HEK293 (cell line): ENCODE measurements around the gene ACVR1.

Experiments
- CTCF ChIA-PET: fragments of 350-600 bp; formaldehyde crosslinking; extraction: SDS; loops from one replicate; lab custom pipeline; 2021; ENCODE audit warnings: antibody characterized with exemption; lab: Yijun Ruan, JAX
- POLR2A ChIA-PET: fragments of 300-600 bp; formaldehyde crosslinking; extraction: SDS; loops from one replicate; lab custom pipeline; 2020; ENCODE audit warnings: antibody characterized with exemption, inconsistent platforms; lab: Yijun Ruan, JAX
- H3K27ac ChIP-seq: fragments of 200-500 bp; sonication (Bioruptor generic); 2 replicates; pipeline ENCODE4 v1.5.1; 2014; ENCODE audit warnings: low read depth, low read length, control low read depth, inconsistent platforms; ENCODE audit errors: extremely low read depth
- H3K36me3 ChIP-seq, 2 experiments: fragments of 200-500 bp in 1 of 2; sonication (Bioruptor generic) in 1 of 2; 1 replicate in 1 of 2; 2 replicates in 1 of 2; pipeline ENCODE4 v1.5.1; 2014 to 2017; ENCODE audit warnings: inconsistent platforms in 2 of 2, low read length in 2 of 2; ENCODE audit not compliant: control insufficient read depth in 2 of 2, insufficient read depth in 1 of 2
- H3K4me1 ChIP-seq: fragments of 200-500 bp; sonication (Bioruptor generic); 2 replicates; pipeline ENCODE4 v1.5.1; 2014; ENCODE audit warnings: mild to moderate bottlenecking, low read length, inconsistent platforms; ENCODE audit not compliant: control insufficient read depth, insufficient read depth
- H3K4me3 ChIP-seq: 2 replicates; pipeline ENCODE4 v1.5.1; 2011; ENCODE audit warnings: low read depth, mild to moderate bottlenecking, control low read depth, low read length, moderate library complexity
- H3K9me3 ChIP-seq: fragments of 200-500 bp; sonication (Bioruptor generic); 2 replicates; pipeline ENCODE4 v1.5.1; 2014; ENCODE audit warnings: low read depth, low read length, inconsistent platforms; ENCODE audit not compliant: control insufficient read depth, insufficient read depth
- GLI2 ChIP-seq: fragments of 450-650 bp; formaldehyde crosslinking; IDR thresholded peaks from 2 replicates; pipeline ENCODE4; 2017; ENCODE audit warnings: missing biosample characterization, missing genetic modification characterization, low read depth, borderline replicate concordance
- OSR2 ChIP-seq: fragments of 450-650 bp; formaldehyde crosslinking; IDR thresholded peaks from 2 replicates; pipeline ENCODE4 v1.5.1; 2016; ENCODE audit warnings: missing biosample characterization, missing genetic modification characterization
- PRDM1 ChIP-seq: fragments of 450-650 bp; formaldehyde crosslinking; IDR thresholded peaks from 2 replicates; pipeline ENCODE4; 2016; ENCODE audit warnings: missing biosample characterization, missing genetic modification characterization
- SP3 ChIP-seq: fragments of 450-650 bp; formaldehyde crosslinking; IDR thresholded peaks from 2 replicates; pipeline ENCODE4 v1.5.1; 2016; ENCODE audit warnings: missing biosample characterization, missing genetic modification characterization
- SP7 ChIP-seq: fragments of 450-650 bp; formaldehyde crosslinking; IDR thresholded peaks from 2 replicates; pipeline ENCODE4 v1.5.1; 2016; ENCODE audit warnings: missing biosample characterization, missing genetic modification characterization
- YY1 ChIP-seq: fragments of 450-650 bp; formaldehyde crosslinking; IDR thresholded peaks from 2 replicates; pipeline ENCODE4 v1.5.1; 2018; ENCODE audit warnings: missing biosample characterization, missing genetic modification characterization
- ZNF140 ChIP-seq: fragments of 450-650 bp; formaldehyde crosslinking; IDR thresholded peaks from 2 replicates; pipeline ENCODE4 v1.5.1; 2016; ENCODE audit warnings: missing biosample characterization, missing genetic modification characterization
- ZNF366 ChIP-seq: fragments of 450-650 bp; formaldehyde crosslinking; conservative IDR thresholded peaks from 2 replicates; pipeline ENCODE4 v1.5.1; 2016; ENCODE audit warnings: missing biosample characterization, missing genetic modification characterization
- ZNF416 ChIP-seq: fragments of 450-650 bp; formaldehyde crosslinking; IDR thresholded peaks from 2 replicates; pipeline ENCODE4 v1.5.1; 2016; ENCODE audit warnings: missing biosample characterization, missing genetic modification characterization
- ZNF473 ChIP-seq: fragments of 450-650 bp; formaldehyde crosslinking; IDR thresholded peaks from 2 replicates; pipeline ENCODE4 v1.5.1; 2017; ENCODE audit warnings: missing biosample characterization, missing genetic modification characterization
- ZNF548 ChIP-seq: fragments of 450-650 bp; formaldehyde crosslinking; IDR thresholded peaks from 2 replicates; pipeline ENCODE4 v1.5.1; 2016; ENCODE audit warnings: missing biosample characterization, missing genetic modification characterization
- ZNF629 ChIP-seq: fragments of 450-650 bp; formaldehyde crosslinking; IDR thresholded peaks from 2 replicates; pipeline ENCODE4 v1.5.1; 2017; ENCODE audit warnings: missing biosample characterization, missing genetic modification characterization
- ZNF660 ChIP-seq: fragments of 450-650 bp; IDR thresholded peaks from 2 replicates; pipeline ENCODE4 v1.5.1; 2018; ENCODE audit warnings: missing biosample characterization, mild to moderate bottlenecking, missing genetic modification characterization
- ZNF843 ChIP-seq: fragments of 450-650 bp; formaldehyde crosslinking; IDR thresholded peaks from 2 replicates; pipeline ENCODE4 v1.5.1; 2016; ENCODE audit warnings: missing biosample characterization, missing genetic modification characterization
- TF ChIP-seq, protein P1 (sequence below): fragments of 450-650 bp; formaldehyde crosslinking; IDR thresholded peaks from 2 replicates; pipeline ENCODE4 v1.5.1; 2016; ENCODE audit warnings: missing biosample characterization, missing genetic modification characterization, borderline replicate concordance
- TF ChIP-seq, protein P2 (sequence below): fragments of 450-650 bp; formaldehyde crosslinking; optimal IDR thresholded peaks from 2 replicates; pipeline ENCODE3; 2016; ENCODE audit warnings: missing biosample characterization, mild to moderate bottlenecking, missing genetic modification characterization
- TF ChIP-seq, protein P3 (sequence below): fragments of 450-650 bp; IDR thresholded peaks from 2 replicates; pipeline ENCODE4 v1.5.1; 2018; ENCODE audit warnings: missing biosample characterization, mild to moderate bottlenecking, missing genetic modification characterization
- TF ChIP-seq, protein P4 (sequence below): fragments of 450-650 bp; formaldehyde crosslinking; IDR thresholded peaks from 2 replicates; pipeline ENCODE4 v1.5.0; 2017; ENCODE audit warnings: missing biosample characterization, missing genetic modification characterization, borderline replicate concordance
- TF ChIP-seq, protein P5 (sequence below): fragments of 450-650 bp; formaldehyde crosslinking; IDR thresholded peaks from 2 replicates; pipeline ENCODE4 v1.5.1; 2017; ENCODE audit warnings: missing biosample characterization, missing genetic modification characterization
- TF ChIP-seq, protein P6 (sequence below): fragments of 450-650 bp; formaldehyde crosslinking; IDR thresholded peaks from 2 replicates; pipeline ENCODE4 v1.5.1; 2016; ENCODE audit warnings: missing biosample characterization, missing genetic modification characterization

Gene ACVR1

DNA sequence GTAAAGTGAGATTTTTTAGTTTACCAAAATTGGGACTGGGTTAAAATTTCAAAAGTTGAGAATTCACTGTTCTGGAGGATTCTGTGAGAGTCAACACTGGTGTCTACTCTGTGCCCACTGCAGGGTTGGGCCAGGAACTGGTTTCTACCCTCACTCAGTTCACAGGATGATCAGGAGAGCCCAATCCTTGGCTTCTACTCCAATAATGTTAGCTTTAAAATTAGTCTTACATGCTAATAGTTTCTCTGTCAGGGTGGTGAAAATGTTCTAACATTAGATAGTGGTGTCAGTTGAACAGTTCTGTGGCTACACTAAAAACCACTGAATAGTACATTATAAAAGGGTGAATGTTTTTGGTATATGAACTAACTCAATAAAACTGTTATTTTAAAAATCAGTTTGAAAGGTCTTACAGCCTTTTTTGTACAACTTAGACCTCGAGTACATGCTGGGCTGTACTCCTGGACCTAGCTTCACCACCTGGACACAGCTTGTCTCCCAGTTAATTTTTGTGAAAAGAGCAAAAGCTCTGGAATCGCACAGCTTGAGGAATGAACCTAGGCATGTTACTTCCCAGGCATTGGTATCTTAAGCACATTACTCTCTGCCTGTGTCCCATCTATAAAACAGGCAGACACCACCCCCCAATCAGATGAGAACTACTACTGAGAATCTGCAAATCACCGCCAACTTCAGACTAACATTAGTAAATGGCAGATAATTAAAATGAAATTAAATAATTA lies 44.4 kb downstream of the ACVR1 start (continued):
- TF ChIP-seq, protein P1, sequence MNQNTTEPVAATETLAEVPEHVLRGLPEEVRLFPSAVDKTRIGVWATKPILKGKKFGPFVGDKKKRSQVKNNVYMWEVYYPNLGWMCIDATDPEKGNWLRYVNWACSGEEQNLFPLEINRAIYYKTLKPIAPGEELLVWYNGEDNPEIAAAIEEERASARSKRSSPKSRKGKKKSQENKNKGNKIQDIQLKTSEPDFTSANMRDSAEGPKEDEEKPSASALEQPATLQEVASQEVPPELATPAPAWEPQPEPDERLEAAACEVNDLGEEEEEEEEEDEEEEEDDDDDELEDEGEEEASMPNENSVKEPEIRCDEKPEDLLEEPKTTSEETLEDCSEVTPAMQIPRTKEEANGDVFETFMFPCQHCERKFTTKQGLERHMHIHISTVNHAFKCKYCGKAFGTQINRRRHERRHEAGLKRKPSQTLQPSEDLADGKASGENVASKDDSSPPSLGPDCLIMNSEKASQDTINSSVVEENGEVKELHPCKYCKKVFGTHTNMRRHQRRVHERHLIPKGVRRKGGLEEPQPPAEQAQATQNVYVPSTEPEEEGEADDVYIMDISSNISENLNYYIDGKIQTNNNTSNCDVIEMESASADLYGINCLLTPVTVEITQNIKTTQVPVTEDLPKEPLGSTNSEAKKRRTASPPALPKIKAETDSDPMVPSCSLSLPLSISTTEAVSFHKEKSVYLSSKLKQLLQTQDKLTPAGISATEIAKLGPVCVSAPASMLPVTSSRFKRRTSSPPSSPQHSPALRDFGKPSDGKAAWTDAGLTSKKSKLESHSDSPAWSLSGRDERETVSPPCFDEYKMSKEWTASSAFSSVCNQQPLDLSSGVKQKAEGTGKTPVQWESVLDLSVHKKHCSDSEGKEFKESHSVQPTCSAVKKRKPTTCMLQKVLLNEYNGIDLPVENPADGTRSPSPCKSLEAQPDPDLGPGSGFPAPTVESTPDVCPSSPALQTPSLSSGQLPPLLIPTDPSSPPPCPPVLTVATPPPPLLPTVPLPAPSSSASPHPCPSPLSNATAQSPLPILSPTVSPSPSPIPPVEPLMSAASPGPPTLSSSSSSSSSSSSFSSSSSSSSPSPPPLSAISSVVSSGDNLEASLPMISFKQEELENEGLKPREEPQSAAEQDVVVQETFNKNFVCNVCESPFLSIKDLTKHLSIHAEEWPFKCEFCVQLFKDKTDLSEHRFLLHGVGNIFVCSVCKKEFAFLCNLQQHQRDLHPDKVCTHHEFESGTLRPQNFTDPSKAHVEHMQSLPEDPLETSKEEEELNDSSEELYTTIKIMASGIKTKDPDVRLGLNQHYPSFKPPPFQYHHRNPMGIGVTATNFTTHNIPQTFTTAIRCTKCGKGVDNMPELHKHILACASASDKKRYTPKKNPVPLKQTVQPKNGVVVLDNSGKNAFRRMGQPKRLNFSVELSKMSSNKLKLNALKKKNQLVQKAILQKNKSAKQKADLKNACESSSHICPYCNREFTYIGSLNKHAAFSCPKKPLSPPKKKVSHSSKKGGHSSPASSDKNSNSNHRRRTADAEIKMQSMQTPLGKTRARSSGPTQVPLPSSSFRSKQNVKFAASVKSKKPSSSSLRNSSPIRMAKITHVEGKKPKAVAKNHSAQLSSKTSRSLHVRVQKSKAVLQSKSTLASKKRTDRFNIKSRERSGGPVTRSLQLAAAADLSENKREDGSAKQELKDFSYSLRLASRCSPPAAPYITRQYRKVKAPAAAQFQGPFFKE: no peak
- TF ChIP-seq, protein P2, sequence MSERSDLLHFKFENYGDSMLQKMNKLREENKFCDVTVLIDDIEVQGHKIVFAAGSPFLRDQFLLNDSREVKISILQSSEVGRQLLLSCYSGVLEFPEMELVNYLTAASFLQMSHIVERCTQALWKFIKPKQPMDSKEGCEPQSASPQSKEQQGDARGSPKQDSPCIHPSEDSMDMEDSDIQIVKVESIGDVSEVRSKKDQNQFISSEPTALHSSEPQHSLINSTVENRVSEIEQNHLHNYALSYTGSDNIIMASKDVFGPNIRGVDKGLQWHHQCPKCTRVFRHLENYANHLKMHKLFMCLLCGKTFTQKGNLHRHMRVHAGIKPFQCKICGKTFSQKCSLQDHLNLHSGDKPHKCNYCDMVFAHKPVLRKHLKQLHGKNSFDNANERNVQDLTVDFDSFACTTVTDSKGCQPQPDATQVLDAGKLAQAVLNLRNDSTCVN (tag by site-specific recombination): no peak
- TF ChIP-seq, protein P3, sequence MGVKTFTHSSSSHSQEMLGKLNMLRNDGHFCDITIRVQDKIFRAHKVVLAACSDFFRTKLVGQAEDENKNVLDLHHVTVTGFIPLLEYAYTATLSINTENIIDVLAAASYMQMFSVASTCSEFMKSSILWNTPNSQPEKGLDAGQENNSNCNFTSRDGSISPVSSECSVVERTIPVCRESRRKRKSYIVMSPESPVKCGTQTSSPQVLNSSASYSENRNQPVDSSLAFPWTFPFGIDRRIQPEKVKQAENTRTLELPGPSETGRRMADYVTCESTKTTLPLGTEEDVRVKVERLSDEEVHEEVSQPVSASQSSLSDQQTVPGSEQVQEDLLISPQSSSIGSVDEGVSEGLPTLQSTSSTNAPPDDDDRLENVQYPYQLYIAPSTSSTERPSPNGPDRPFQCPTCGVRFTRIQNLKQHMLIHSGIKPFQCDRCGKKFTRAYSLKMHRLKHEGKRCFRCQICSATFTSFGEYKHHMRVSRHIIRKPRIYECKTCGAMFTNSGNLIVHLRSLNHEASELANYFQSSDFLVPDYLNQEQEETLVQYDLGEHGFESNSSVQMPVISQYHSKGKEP (tag by site-specific recombination): no peak
- TF ChIP-seq ZNF140 (tag by site-specific recombination) (no peak), ZNF416 (no peak), ZNF843 (no peak), YY1 (tag by site-specific recombination) (no peak), ZNF548 (tag by site-specific recombination) (no peak), OSR2 (tag by site-specific recombination) (no peak), ZNF473 (tag by site-specific recombination) (no peak)
- TF ChIP-seq, protein P4, sequence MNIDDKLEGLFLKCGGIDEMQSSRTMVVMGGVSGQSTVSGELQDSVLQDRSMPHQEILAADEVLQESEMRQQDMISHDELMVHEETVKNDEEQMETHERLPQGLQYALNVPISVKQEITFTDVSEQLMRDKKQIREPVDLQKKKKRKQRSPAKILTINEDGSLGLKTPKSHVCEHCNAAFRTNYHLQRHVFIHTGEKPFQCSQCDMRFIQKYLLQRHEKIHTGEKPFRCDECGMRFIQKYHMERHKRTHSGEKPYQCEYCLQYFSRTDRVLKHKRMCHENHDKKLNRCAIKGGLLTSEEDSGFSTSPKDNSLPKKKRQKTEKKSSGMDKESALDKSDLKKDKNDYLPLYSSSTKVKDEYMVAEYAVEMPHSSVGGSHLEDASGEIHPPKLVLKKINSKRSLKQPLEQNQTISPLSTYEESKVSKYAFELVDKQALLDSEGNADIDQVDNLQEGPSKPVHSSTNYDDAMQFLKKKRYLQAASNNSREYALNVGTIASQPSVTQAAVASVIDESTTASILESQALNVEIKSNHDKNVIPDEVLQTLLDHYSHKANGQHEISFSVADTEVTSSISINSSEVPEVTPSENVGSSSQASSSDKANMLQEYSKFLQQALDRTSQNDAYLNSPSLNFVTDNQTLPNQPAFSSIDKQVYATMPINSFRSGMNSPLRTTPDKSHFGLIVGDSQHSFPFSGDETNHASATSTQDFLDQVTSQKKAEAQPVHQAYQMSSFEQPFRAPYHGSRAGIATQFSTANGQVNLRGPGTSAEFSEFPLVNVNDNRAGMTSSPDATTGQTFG: no peak

DNA sequence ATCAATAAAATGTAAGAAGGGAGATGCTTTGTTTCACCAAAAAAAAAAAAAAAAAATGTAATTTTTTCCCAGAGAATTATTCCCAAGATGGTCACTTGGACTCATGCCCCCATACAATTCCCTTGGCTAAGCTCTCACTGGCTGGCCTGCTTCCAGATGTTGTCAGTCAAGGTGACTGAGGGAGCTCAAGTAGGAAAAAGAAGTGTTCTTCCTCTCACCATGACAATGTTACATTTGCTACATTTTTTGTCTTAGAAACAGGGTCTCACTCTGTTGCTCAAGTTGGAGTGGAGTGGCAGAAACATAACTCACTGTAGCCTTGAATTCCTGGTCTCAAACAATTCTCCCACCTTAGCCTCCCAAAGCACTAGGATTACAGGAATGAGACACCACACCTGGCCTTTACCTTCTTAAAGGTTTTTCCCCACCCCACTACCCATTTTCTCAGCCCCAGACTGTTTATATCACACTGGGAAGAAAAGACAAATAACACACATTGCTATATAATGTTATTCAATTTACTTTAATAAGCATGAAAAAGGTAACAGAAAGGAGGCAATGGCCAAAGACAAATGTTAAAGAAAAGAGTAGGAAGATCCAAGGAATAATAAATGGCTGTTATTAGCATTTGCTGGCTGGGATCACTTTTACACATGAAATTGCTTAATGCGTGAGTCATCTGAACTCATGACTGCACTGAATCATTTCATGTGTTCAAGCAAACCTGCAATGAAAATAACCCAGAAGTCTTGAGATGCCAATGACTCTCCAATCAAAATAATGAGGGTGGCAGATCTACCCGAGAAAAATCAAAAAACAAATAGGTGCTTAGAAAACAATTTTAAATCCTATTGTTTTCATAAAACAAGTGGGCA lies 45.2 kb downstream of the ACVR1 start:
- ChIA-PET POLR2A (no interaction called here), CTCF (interaction anchor here (0.6 to 0.7 kb wide), 3 partner anchors 36 to 1370 kb away, joined by 3 to 6 read pairs (median 4); no protein-coding TSS in a partner anchor)
- H3K9me3 ChIP-seq: no peaks in the 10 kb centered on the region
- no peaks in the 10 kb centered on the region for H3K36me3 ChIP-seq
- H3K27ac ChIP-seq: no peak overlapping the region
- H3K4me3 ChIP-seq: no peak overlapping the region
- H3K4me1 ChIP-seq: peaks cover 5% of the 10 kb centered on the region
- TF ChIP-seq, protein P5, sequence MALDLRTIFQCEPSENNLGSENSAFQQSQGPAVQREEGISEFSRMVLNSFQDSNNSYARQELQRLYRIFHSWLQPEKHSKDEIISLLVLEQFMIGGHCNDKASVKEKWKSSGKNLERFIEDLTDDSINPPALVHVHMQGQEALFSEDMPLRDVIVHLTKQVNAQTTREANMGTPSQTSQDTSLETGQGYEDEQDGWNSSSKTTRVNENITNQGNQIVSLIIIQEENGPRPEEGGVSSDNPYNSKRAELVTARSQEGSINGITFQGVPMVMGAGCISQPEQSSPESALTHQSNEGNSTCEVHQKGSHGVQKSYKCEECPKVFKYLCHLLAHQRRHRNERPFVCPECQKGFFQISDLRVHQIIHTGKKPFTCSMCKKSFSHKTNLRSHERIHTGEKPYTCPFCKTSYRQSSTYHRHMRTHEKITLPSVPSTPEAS (tag by site-specific recombination): no peak
- TF ChIP-seq ZNF629 (tag by site-specific recombination): peak; percentile 54
- TF ChIP-seq, protein P6, sequence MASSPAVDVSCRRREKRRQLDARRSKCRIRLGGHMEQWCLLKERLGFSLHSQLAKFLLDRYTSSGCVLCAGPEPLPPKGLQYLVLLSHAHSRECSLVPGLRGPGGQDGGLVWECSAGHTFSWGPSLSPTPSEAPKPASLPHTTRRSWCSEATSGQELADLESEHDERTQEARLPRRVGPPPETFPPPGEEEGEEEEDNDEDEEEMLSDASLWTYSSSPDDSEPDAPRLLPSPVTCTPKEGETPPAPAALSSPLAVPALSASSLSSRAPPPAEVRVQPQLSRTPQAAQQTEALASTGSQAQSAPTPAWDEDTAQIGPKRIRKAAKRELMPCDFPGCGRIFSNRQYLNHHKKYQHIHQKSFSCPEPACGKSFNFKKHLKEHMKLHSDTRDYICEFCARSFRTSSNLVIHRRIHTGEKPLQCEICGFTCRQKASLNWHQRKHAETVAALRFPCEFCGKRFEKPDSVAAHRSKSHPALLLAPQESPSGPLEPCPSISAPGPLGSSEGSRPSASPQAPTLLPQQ: peak; percentile 23; the same call in 1 of the 2 replicates
- TF ChIP-seq PRDM1 (tag by site-specific recombination): peak; percentile 51; the same call in 1 of the 2 replicates
- TF ChIP-seq GLI2 (tag by site-specific recombination): no peak
- TF ChIP-seq ZNF366 (tag by site-specific recombination): peak; percentile 77
- TF ChIP-seq SP3 (tag by site-specific recombination): no peak
- TF ChIP-seq ZNF660: 0 out of 2 replicates have a peak, but pooled peaks have one; percentile 32
- TF ChIP-seq SP7 (tag by site-specific recombination): peak; percentile 78
